SK-N-SH (cell line): ENCODE results near the gene TBCD. TPM values are rescaled to one million over a fixed set of nuclear protein-coding genes. Genes with fewer than 3 reads are reported as not detected.

Experiments
- CTCF ChIA-PET: fragments of 300-600, 350-600 bp; formaldehyde crosslinking; extraction: SDS; loops from one replicate; lab custom pipeline; 2021; lab: Yijun Ruan, JAX
- POLR2A ChIA-PET: fragments of 350-600 bp; sonication (Branson Sonifier 250); formaldehyde crosslinking; extraction: SDS; loops from one replicate; lab custom pipeline; 2020; ENCODE audit warnings: antibody characterized with exemption, inconsistent platforms; lab: Yijun Ruan, JAX
- DNase-seq: peaks from one replicate; pipeline ENCODE4 v3.0.0; 2012
- H2AFZ ChIP-seq: fragments of 200-600 bp; sonication (generic); 2 replicates; pipeline ENCODE4 v1.8.1; 2016; ENCODE audit warnings: antibody characterized with exemption, mild to moderate bottlenecking, low read depth
- H3F3A ChIP-seq: fragments of 200-600 bp; sonication (generic); replicated peaks from 2 replicates; pipeline ENCODE3; 2016; ENCODE audit warnings: antibody characterized with exemption, mild to moderate bottlenecking; ENCODE audit not compliant: insufficient read depth
- H3K27ac ChIP-seq, 2 experiments: fragments of 200-500 bp in 1 of 2; fragments of 200-600 bp in 1 of 2; sonication (Bioruptor generic) in 1 of 2; sonication (generic), shearing (Covaris generic) in 1 of 2; 2 replicates each; pipeline versions ENCODE4 v1.5.1 to v1.6.1; 2014 to 2016; ENCODE audit warnings: low read depth in 2 of 2, inconsistent platforms in 1 of 2, low read length in 1 of 2, mild to moderate bottlenecking in 1 of 2, mixed read lengths in 1 of 2
- H3K27me3 ChIP-seq: fragments of 200-600 bp; sonication (generic), shearing (Covaris generic); 2 replicates; pipeline ENCODE4 v1.6.1; 2016; ENCODE audit warnings: mixed run types; ENCODE audit not compliant: insufficient read depth
- H3K36me3 ChIP-seq, 2 experiments: fragments of 200-500 bp in 1 of 2; fragments of 200-600 bp in 1 of 2; sonication (Bioruptor generic) in 1 of 2; sonication (generic) in 1 of 2; replicated peaks in 1 of 2; 2 replicates each; pipeline versions ENCODE3 to v1.5.1; 2014 to 2016; ENCODE audit warnings: low read length in 1 of 2, mild to moderate bottlenecking in 1 of 2; ENCODE audit not compliant: insufficient read depth in 2 of 2, control insufficient read depth in 1 of 2
- H3K4me1 ChIP-seq, 2 experiments: fragments of 200-500 bp in 1 of 2; fragments of 200-600 bp in 1 of 2; sonication (Bioruptor generic) in 1 of 2; sonication (generic), shearing (Covaris generic) in 1 of 2; 2 replicates each; pipeline versions ENCODE4 v1.5.1 to v1.6.1; 2014 to 2016; ENCODE audit warnings: low read depth in 1 of 2, low read length in 1 of 2, mixed run types in 1 of 2; ENCODE audit not compliant: insufficient read depth in 2 of 2, control insufficient read depth in 1 of 2
- H3K4me2 ChIP-seq: fragments of 200-600 bp; sonication (generic), shearing (Covaris generic); 2 replicates; pipeline ENCODE4 v1.6.1; 2017; ENCODE audit warnings: mixed run types
- H3K4me3 ChIP-seq, 2 experiments: fragments of 200-500 bp in 1 of 2; fragments of 200-600 bp in 1 of 2; sonication (Bioruptor generic) in 1 of 2; sonication (generic), shearing (Covaris generic) in 1 of 2; 2 replicates each; pipeline versions ENCODE4 v1.5.1 to v1.8.1; 2014 to 2016; ENCODE audit warnings: low read depth in 2 of 2, inconsistent platforms in 1 of 2, low read length in 1 of 2, mild to moderate bottlenecking in 1 of 2, mixed read lengths in 1 of 2, moderate library complexity in 1 of 2
- H3K79me2 ChIP-seq: fragments of 200-600 bp; sonication (generic); 2 replicates; pipeline ENCODE4 v1.8.1; 2017; ENCODE audit warnings: mild to moderate bottlenecking; ENCODE audit not compliant: insufficient read depth
- H3K9ac ChIP-seq: fragments of 200-600 bp; sonication (generic); 2 replicates; pipeline ENCODE4 v1.6.1; 2017; ENCODE audit warnings: mixed run types
- H3K9me2 ChIP-seq: fragments of 200-600 bp; sonication (generic); 2 replicates; pipeline ENCODE4 v1.6.1; 2017; ENCODE audit warnings: mixed run types
- H3K9me3 ChIP-seq: fragments of 200-600 bp; sonication (generic); 2 replicates; pipeline ENCODE4 v1.6.1; 2017; ENCODE audit warnings: mixed run types, mild to moderate bottlenecking, moderate library complexity
- H4K20me1 ChIP-seq: fragments of 200-600 bp; sonication (generic); 2 replicates; pipeline ENCODE4 v1.6.1; 2017; ENCODE audit warnings: mild to moderate bottlenecking, mixed run types; ENCODE audit not compliant: insufficient read depth
- ELF1 ChIP-seq: IDR thresholded peaks from 2 replicates; pipeline ENCODE4 v1.4.0; 2012
- EP300 ChIP-seq, 2 experiments: IDR thresholded peaks; 2 replicates each; pipeline versions ENCODE4 v1.4.0 to v1.6.1; 2012; ENCODE audit warnings: borderline replicate concordance in 1 of 2, low read depth in 1 of 2, low read length in 1 of 2
- FOSL2 ChIP-seq: IDR thresholded peaks from 2 replicates; pipeline ENCODE4 v1.4.0; 2012; ENCODE audit warnings: low read depth, mild to moderate bottlenecking, moderate library complexity, borderline replicate concordance
- GATA2 ChIP-seq: sonication (generic); formaldehyde crosslinking; IDR thresholded peaks from 2 replicates; pipeline ENCODE4 v1.5.0; 2020; ENCODE audit warnings: mild to moderate bottlenecking, missing genetic modification reagents
- MEF2A ChIP-seq: IDR thresholded peaks from 2 replicates; pipeline ENCODE4 v1.4.0; 2012; ENCODE audit warnings: low read depth, borderline replicate concordance
- MXI1 ChIP-seq: IDR thresholded peaks from 2 replicates; pipeline ENCODE4 v1.6.1; 2012; ENCODE audit warnings: mild to moderate bottlenecking, low read depth, low read length, improper control_type of control experiment
- NRF1 ChIP-seq: IDR thresholded peaks from 2 replicates; pipeline ENCODE4 v1.6.1; 2012; ENCODE audit warnings: low read depth, mild to moderate bottlenecking, low read length
- POLR2AphosphoS5 ChIP-seq: IDR thresholded peaks from 2 replicates; pipeline ENCODE4 v1.6.1; 2012; ENCODE audit warnings: low read depth, low read length
- RAD21 ChIP-seq: IDR thresholded peaks from 2 replicates; pipeline ENCODE4 v1.6.1; 2012; ENCODE audit warnings: mild to moderate bottlenecking, low read length
- RFX5 ChIP-seq: IDR thresholded peaks from 2 replicates; pipeline ENCODE4 v1.6.1; 2012; ENCODE audit warnings: mild to moderate bottlenecking, improper control_type of control experiment, low read length
- SMC3 ChIP-seq: IDR thresholded peaks from 2 replicates; pipeline ENCODE4 v1.6.1; 2012; ENCODE audit warnings: low read depth, low read length, improper control_type of control experiment
- TAF1 ChIP-seq: IDR thresholded peaks from 2 replicates; pipeline ENCODE4 v1.6.1; 2012; ENCODE audit warnings: low read depth, mild to moderate bottlenecking, low read length, moderate library complexity, borderline replicate concordance
- TCF12 ChIP-seq: IDR thresholded peaks from 2 replicates; pipeline ENCODE4 v1.4.0; 2012
- TEAD4 ChIP-seq: IDR thresholded peaks from 2 replicates; pipeline ENCODE4 v1.4.0; 2012; ENCODE audit warnings: mild to moderate bottlenecking, borderline replicate concordance; ENCODE audit not compliant: insufficient read depth
- YY1 ChIP-seq: IDR thresholded peaks from 2 replicates; pipeline ENCODE4 v1.4.0; 2012; ENCODE audit warnings: low read depth, mild to moderate bottlenecking
- WGBS: methylation state at CpG from one replicate; pipeline ENCODE4 v1.1.6; 2017; ENCODE audit warnings: low lambda C conversion rate; 5-methylcytosine and 5-hydroxymethylcytosine counted together
- polyA plus RNA-seq, 3 experiments: library from polyadenylated mRNA; depleted of rRNA; stranded (reverse); fragments of >200 nt; gene quantifications; 2 replicates each; pipeline ENCODE4 v1.2.3, GENCODE V29; 2012
- TF ChIP-seq, protein P1 (sequence below): fragments of 150-350 bp; IDR thresholded peaks from 2 replicates; pipeline ENCODE4 v1.6.1; 2016; ENCODE audit warnings: mild to moderate bottlenecking, low read depth, low read length

TBCD gene
- polyA plus RNA-seq, 1 of the 3 experiments (the other 2 are of a cell fraction) = 107 TPM

- Histone ChIP-seq H2AFZ (no peak overlapping the region), H3K4me3 (no peak overlapping the region), H3K9me2 (no peaks in the 10 kb centered on the region), H4K20me1 (no peaks in the 10 kb centered on the region), H3K9me3 (no peaks in the 10 kb centered on the region), H3K27ac (no peak overlapping the region), H3K27me3 (no peaks in the 10 kb centered on the region), H3K36me3 (peaks cover 12 to 39% of the 10 kb centered on the region in 2 experiments), H3K4me2 (no peak overlapping the region), H3F3A (no peaks in the 10 kb centered on the region), H3K9ac (no peak overlapping the region), H3K4me1 (no peaks in the 10 kb centered on the region), H3K79me2 (no peaks in the 10 kb centered on the region)
- no peak for TF ChIP-seq TEAD4
- no peak for TF ChIP-seq RAD21
- TF ChIP-seq RFX5 = no peak
- TF ChIP-seq POLR2AphosphoS5 = no peak
- TF ChIP-seq EP300 (IDR thresholded peaks at IDR 0.05; ENCODE audit: borderline replicate concordance in 1 of 2, low read depth in 1 of 2, low read length in 1 of 2) = no peak
- no peak for TF ChIP-seq FOSL2
- TF ChIP-seq ELF1 = no peak
- TF ChIP-seq, protein P1, sequence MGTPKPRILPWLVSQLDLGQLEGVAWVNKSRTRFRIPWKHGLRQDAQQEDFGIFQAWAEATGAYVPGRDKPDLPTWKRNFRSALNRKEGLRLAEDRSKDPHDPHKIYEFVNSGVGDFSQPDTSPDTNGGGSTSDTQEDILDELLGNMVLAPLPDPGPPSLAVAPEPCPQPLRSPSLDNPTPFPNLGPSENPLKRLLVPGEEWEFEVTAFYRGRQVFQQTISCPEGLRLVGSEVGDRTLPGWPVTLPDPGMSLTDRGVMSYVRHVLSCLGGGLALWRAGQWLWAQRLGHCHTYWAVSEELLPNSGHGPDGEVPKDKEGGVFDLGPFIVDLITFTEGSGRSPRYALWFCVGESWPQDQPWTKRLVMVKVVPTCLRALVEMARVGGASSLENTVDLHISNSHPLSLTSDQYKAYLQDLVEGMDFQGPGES = no peak
- no peak for TF ChIP-seq YY1
- no peak for TF ChIP-seq GATA2 (CRISPR knock-in tag)
- no peak for TF ChIP-seq TAF1
- TF ChIP-seq MXI1 = no peak
- no peak for TF ChIP-seq NRF1
- TF ChIP-seq TCF12 = no peak
- no peak for DNase-seq
- ChIA-PET CTCF (interaction anchor here (0.7 to 5.1 kb wide), 6 partner anchors 8 to 149 kb away, joined by 3 to 30 read pairs (median 5); no protein-coding TSS in a partner anchor), POLR2A (no interaction called here)
- 97% methylated on average over 13 of the region's 13 CpGs for WGBS
Observed at GRCh38 chr17:82924214-82924613, 172.3 kb downstream of the TBCD start.

DNA sequence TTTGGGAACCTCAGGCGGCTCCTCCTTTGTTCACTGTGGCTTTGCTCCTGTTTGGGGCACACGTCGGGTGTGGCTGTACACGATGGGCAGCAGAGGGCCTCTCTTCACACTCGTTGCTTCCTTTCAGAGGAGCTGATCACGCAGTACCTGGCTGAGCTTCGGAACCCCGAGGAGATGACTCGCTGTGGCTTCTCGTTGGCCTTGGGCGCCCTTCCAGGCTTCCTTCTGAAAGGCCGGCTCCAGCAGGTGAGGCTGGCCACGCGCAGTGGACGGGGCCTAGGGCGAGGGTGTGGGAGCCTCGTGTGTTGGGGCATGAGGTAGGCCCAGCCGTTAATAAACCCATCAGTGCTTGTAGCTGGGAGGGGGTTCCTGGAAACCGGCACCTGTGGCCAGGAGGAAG is 172.9 kb downstream of the TBCD start:
- TF ChIP-seq MXI1 = no peak
- TF ChIP-seq SMC3 = 0 out of 2 replicates have a peak, but pooled peaks have one; percentile 7
- no peak for TF ChIP-seq MEF2A
- TF ChIP-seq, all 33 proteins: peak for 1
- Histone ChIP-seq H3K4me3 (no peak overlapping the region), H4K20me1 (no peaks in the 10 kb centered on the region), H3K9me2 (no peaks in the 10 kb centered on the region), H2AFZ (no peak overlapping the region), H3K36me3 (peaks cover 17 to 45% of the 10 kb centered on the region in 2 experiments), H3K27ac (no peak overlapping the region), H3K79me2 (no peaks in the 10 kb centered on the region), H3K4me1 (no peaks in the 10 kb centered on the region), H3F3A (no peaks in the 10 kb centered on the region), H3K9ac (no peak overlapping the region), H3K4me2 (no peak overlapping the region), H3K9me3 (no peaks in the 10 kb centered on the region), H3K27me3 (no peaks in the 10 kb centered on the region)
- DNase-seq = no peak
- WGBS = 90% methylated on average over 19 of the region's 19 CpGs
- ChIA-PET POLR2A (no interaction called here), CTCF (interaction anchor here (0.7 to 5.1 kb wide), 7 partner anchors 8 to 264 kb away, joined by 3 to 30 read pairs (median 3); no protein-coding TSS in a partner anchor)
